Left renal cortex interstitium (tissue), 4 donors: Measurements from ENCODE around the gene CFAP91. TPM values are rescaled to one million over a fixed set of nuclear protein-coding genes. Genes with fewer than 3 reads are reported as not detected.
A peak's percentile ranks its signal among the peaks of the same experiment; 100 is the strongest.
"Not testable (repeated sequence)": the region's sequence is repeated elsewhere in the genome, so short reads cannot be mapped to it uniquely, and the experiment has no call there.

ENCODE experiments used
- DNase-seq, 4 donors: peaks; one replicate each; pipeline ENCODE4 v3.0.0-alpha.2; 2013; ENCODE audit warnings: low read depth in 4 of 4, low spot score in 2 of 4, missing footprints in 1 of 4
- polyA plus RNA-seq, 4 donors: library from polyadenylated mRNA; unstranded; fragments of 120-200 nt; gene quantifications; one replicate each; pipeline ENCODE4 v1.2.1, GENCODE V29; 2013; ENCODE audit not compliant: insufficient read length in 4 of 4

Gene CFAP91
- polyA plus RNA-seq, 4 donors = 15.3 to 37.4 (median 24.3) TPM

DNA sequence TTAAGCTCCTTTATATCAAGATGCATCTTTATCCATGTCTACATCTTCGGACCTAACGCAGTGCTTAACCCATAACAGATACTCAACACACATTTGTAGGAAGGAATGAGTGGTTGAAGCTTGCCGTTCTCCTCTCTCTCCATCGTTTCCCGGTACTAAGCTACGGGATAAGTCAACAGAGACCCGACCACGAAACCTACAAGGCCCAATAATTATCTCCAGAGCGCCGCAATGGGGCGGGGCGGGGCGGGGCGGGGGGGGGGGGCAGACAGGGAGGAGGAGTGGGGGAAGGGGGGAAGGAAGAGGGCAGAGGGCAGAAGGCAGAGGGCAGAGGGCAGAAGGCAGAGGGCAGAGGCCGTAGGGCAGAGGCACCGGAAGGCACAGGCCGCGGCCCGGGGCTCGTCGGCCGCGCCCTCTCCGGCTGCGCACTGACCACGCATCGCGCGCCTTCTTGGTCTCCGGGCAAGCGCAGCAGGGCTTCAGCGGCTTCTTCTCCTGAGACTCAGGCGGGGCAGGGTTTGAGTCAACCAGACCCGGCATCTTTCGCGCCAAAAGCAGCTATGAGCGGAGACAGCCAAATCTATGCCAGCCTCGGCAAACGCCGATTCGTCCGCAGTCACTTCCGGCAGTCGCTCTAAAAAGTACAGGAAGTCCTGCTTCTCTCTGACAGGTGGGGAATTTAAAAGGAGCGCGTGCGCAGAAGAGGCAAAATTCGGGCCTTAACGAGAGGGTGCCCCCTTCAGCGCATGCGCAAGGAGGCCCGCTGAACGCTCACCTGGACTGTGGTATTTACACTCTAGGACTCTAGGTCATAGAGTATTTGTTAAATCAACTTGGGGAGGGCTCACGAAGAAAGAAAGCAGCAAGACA lies 25.8 kb upstream of the CFAP91 start, which contains the start of gene COX17:
COX17 (minus strand) TSS at position 636 of the 870 bp plus-strand sequence; CDS start at position 540, 96 bp downstream.
- DNase-seq = peak; percentile 86 to 95 (median 88)

DNA sequence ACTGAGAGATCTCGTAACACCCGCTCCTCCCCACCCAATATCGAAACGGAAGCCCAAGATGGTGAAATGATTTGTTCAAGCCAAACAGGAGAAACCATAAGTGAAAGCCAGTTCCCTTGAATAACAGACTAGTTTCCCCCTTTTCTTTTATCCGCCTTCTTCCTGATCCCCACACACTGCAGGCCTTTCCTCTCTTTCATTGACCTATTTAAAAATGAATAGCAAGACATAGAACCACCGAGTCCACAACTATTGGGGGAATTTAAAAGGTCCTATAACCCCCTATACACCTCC lies 25.2 kb upstream of the CFAP91 start:
- DNase-seq = no peak

DNA sequence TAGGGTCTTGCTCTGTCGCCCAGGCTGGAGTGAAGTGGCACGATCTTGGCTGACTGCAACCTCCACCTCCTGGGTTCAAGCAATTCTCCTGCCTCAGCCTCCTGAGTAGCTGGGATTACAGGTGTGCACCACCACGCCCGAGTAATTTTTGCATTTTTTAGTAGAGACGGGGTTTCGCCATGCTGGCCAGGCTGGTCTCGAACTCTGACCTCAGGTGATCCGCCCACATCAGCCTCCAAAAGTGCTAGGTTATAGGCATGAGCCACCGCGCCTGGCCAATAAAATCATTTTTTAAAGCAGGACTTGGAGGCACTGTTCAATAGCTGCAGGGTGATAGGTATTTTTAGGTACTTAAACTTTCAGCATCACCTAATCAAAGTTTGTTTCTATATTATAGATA lies 24.6 kb upstream of the CFAP91 start:
- not testable (repeated sequence) for DNase-seq

DNA sequence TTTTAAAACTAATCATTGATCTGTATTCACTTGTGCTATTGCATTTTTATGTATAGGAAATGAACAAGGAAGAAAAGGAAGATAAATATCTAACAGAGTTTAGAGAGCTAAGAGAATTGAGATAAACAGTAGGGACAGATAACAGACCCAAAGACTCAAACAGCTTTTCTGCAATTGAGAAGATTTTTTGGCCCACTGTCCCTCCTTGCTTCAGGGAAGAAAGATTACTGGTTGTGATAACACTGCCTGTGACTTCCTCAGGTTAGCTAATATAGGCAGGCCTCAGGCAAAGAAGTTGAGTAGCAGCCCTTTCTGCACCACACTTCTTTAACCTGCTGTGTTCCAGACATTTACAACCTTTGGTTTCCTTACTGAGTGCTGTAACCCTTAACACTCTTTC lies 22.9 kb upstream of the CFAP91 start:
- no peak for DNase-seq

DNA sequence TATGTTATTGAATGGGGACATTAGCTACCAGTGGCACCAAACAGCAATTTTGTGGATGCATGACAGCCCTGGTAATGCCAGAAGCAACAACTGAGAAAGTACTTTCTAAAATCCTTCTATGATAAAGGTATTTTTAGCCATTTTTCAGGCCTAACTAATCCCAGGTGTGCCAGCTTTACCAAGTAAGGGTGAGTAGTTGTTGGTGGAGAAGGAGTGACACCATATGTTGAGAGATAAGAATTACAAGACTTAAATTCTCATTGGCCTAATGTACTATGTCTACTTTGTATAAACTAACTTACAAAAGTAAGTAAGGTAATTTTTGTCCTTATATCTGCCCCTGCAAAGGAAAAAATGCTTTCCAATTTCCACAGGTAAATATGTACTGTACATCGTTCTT lies 21.5 kb upstream of the CFAP91 start:
- no peak for DNase-seq

DNA sequence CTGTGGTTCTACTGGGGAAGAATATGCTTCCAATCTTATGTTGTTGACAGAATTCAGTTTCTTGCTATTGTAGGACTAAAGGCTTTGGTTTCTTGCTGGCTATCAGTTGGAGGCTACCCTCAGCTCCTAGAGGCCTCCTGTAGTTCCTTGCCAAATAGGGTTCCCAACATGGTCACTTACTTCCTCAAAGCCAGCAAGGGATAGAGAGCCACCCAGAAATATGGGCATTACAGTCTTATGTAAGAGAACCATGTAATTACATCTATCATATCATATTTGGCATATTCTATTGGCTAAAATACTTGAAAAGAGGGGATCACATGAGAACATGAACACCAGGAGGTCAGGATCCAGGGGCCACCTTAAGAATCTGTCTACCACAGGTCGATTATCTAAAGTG lies 19.4 kb upstream of the CFAP91 start:
- DNase-seq = no peak

DNA sequence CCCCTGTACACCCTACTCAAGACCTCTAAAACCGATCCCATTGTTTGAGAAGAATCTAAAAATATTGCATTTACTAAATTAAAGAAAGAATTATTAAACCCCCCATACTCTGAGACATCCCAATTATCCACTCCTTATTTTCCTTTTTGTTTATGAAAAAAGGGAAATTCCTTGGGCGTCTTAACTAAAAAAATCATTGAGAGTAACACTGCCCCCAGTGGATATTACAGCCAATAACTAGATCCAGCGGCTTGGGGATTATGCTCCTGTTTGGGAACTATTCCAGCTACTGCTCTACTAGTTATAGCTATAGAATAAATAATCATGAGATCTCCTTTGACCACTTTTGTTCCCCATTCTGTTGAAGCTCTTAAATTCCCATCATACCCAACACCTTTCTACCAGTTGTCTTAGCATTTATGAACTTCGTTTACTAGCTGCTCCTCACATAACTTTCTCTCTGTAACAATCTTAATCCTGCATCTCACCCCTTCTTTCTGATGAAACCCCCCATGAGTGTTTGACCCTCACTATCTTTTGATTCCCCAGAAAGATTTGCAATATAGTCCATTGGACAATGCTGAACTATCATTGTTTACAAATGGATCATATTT lies 12.7 kb upstream of the CFAP91 start:
- DNase-seq = no peak

DNA sequence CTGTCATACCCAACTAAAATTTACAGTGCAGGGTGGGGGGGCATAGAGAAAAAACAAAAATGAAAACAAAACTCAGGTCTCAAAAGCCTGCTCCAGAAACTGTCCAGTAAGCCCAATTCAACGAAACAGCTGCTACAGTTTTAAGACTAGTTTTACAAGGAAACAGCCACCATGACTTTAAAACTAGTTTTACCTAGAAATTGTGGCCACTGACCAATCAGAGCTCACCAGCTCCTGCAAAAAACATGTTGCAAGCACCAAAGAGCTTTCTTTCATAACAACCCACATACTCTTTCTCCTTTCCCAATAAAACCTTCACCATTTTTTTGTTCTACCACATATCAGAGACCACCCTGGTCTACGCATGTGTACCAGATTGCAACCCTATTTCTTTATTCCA lies 7.3 kb upstream of the CFAP91 start:
- no peak for DNase-seq

DNA sequence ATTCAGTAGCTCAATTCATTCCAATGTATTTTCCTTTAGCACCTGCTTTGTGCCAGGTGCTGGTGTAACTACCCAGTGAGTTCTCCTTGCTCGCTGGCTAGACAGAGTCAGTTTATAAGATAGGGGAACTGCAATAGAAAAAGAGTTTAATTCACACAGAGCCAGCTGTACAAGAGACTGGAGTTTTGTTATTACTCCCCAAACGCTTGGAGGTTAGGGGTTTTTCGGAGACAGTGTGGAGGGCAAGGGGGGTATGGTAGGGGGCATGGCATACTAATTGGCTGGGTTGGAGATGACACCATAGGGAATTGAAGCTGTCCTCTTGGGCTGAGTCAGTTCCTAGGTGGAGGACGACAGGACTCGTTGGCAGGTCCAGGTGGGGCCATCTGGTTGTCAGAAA lies 5.4 kb upstream of the CFAP91 start:
- DNase-seq = no peak

DNA sequence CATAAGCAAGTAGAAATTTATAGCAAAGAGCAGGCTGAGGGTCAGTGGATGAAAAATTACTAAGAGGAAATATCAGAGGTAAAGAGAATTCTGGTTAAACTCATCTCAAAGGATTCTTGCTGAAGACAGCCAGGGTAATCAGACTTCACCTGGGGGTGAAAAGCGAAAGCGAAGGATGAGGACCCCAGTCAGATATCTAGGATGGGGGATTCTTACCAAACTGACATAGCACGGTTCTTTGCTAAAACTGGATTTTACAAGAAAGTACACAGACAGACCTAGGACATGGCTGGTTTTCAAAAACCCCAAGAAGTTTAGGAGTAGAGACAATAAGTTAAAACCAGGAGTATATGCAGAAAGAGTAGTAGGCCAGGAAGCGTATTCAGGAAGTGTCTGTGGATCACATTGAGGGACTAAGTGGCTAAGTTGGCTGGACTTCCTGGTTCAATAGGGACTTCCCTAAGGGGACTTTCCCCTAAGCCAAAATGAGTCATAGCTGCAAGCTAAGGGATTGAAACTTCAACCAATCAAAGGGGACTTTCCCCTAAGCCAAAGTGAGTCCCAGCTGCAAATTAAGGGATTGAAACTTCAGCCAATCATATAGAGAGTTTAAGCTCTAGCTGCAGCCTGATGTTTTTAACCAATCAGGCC lies 2.4 kb upstream of the CFAP91 start:
- no peak for DNase-seq

DNA sequence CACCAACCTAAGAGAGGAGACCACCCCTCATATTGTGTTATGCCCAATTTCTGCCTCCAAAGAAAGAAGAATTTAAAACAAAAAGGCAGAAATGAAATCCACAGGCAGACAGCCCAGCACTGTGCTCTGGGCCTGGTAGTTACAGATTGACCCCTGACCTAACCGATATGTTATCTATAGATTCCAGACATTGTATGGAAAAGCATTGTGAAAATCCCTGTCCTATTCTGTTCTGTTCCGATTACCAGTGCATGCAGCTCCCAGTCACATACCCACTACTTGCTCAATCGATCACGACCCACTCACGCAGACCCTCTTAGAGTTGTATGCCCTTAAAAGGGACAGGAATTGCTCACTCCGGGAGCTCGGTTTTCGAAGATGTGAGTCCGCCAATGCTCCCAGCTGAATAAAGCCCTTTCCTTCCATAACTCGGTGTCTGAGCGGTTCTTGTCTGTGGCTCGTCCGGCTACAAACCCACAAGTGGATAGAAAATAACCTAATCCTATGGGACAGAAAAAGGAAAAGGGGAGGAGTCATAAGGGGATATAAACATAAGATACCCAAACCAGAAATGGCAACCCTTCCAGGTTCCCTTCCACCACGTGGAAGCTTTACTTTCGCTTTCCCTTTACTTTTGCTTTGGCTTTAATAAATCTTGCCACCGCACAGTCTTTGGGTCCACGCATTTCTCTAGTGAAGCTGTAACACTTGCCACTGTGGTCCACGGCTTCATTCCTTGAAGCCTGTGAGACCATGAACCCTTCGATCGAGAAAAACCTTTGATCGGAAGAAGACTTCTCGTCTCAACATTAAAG lies 1.7 kb upstream of the CFAP91 start:
- no peak for DNase-seq

DNA sequence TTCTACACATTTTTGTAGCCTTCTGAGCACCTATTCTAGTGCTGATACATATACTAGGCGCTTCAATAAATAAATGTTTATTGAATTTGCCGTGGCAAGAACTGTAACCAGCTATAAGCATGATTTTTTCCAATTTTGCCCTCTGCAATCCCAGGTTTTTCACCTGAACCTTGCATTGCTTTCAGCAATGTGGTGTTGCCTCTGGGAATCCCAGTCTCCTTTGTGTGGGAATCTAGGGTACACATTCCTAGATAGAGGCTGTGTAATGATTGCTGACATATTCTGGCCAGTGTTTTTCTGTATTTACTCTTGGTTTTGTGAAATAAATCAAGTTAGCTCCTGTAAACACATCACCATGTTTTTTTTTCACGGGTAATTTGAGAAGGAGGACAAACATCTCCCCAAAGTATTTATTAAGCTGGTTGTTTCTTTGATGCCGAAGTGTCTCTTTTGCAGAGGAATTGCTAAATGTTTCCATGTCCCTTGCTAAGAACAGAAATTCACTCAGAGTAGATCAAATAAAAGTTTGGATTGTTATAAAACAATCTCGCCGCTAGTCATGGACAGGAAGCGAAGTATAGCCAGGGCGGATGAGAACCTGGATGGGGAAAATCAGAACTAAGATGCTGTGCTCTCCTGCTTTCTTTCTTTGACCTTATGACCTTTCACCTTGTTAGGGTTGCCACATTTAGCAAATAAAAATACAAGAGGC lies 1.2 kb downstream of the CFAP91 start:
- peak in 3 of 4 donors; percentile 13 to 50 (median 16) for DNase-seq

DNA sequence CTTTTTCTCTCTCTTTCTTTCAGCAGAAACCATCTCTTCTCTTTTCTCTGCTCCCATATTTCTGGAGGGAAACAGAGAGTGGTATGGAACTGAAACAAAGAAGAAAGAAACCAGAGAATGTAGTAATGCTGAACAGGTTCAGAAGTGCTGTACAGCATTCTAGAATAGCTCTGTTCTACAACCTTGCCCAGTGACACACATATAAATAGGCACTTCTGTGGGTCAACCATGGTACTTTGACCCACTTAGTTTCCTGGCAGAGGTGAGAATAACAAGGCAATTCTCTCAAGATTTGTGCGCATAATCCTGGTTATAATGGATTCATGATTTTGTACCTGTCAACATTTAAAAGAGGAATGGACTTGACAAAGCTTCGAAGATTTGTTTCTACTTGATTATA lies 12.3 kb downstream of the CFAP91 start:
- no peak for DNase-seq

DNA sequence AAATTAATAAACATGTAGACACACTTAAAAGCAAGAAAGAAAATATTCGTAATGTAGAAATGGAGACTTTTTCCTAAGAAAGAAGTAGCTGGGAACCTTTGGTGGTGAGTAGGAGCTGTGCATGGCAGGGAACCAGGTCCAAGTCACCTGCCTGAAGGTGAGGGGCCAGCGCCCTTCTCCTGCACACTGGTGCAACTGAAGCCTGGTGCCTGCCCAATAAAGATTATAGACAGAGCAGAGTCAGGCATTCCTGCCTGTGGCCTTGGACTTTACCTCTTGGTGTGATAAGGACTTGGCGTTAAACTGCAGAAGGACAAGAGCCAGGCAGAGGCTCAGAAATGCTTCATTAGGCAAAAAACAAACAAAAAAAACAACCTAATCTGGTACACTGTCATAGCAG lies 14.2 kb downstream of the CFAP91 start:
- no peak for DNase-seq

DNA sequence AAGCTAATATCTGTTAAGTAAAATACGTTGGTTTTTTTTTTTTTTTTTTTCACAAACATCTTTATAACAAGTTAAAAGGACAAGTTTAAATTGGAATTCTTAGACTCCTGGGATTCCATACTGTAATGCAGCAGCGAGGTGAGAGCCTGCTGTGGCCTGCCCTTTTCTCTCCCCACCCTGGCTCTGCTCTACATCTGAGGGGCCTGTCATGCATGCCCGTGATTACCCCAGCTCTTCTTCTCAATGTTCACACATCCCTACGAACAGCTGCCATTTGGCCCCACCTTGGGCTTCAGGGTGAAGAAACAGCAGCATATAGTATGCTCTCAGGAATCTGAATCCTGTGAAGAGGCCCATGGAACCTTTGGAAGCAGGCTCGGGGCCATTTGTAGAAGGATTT lies 14.7 kb downstream of the CFAP91 start:
- no peak for DNase-seq

DNA sequence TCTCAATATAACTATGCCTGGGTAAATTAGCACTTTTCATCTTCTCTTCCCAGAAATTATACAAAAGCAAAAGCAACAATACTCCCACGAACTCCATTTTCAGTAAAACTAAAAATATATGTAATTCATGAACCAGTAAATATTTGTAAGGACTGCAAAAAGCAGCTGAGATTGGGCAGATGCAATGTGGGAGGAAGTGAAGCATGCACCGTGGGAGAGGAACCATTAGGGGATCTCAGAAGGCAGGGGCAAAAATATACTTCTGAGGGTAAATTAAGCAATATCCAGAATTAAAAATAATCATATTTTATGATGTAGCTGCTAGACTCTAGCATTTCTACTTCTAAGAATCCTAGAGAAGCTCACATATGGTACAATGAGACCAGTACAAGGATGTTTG lies 20.2 kb downstream of the CFAP91 start:
- no peak for DNase-seq

DNA sequence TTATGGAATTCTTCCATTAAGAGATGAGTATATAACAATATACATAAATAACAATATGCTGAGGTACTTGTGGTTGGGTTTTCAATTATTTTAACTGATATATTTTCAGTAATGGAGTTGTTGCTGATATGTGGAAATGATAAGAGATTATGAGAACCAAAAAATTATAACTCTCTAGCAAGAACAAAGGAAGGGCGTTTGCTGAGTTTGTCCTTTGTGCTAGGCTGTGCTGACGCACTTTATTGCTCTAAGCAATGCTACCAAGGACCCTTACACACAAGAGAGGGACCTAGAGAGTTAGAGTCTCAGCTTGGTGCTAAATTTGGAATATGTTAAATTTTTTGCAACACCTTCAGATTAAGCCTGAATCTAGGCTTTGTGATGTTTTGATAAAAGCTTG lies 24.1 kb downstream of the CFAP91 start:
- DNase-seq = no peak

DNA sequence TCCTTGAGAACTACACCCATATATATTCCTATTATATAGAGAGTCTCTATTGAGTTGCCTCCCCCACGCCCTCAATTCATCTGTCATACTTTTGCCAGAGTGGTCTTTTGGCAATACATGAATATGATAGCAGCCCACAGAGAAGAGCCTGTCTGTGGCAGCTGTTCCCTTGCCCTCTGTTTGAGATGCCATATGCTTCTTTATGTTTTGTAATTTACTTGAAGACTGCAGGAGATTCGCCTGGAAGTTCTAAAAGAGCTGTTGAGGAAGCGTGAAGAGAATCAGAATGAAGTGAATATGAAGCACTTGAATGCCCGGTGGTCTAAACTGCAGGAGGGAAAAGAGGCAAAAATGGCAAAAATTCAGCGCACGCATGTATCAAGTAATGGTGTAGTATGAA lies 27.2 kb downstream of the CFAP91 start:
- no peak for DNase-seq

DNA sequence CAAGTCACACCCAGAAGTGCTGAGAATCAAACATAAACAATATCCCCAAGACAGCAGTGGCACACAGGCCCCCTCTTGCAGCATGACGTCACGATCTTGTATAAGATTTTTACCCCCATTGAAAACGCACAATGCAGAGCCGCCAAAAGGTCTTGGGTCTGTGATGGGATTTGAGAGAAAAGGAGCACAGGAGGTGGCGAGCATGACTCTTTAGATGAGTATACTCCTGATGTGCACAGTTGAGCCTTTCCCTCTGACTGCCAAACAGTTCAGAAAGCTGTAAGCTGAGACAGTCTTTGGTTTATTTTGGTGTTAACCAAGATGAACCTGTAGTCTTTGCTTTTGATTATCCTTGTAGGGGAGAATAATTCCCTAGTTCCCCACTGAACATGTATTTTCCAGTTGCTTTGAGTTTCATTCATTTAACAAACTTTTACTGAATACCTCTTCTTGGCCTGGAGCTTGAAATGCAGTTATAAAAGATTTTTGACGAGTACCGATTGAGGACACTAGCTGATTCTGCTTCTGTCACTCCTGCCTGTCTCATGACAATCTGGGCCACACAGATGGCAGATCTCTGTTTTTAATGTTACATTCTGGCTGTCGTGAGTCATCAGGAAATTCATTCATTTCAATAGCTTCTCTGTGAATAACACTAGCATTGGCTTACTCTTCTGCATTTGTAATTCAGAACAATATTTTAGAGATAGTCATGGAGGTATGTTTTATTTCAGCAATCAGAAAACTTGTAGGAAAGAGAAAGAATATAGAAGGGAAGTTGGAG lies 28.9 kb downstream of the CFAP91 start:
- DNase-seq = no peak

DNA sequence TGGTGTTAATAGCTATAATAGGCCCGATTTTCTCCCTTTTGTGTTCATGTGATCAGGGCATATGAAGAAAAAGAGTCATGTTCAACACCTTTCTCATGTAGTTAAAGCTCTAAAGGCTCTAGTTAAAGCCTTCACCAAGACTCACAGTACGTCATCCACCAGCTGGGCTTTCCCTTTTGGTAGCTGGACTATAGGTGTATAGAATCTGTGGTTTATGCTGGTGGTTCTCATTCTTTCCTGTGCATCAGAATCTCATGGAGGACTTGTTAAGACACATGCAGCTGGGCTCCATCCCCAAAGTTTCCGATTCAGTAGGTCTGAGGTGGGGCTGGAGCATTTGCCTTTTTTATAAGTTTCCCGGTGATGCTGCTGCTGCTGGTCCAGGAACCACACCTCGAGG lies 31.0 kb downstream of the CFAP91 start:
- DNase-seq = no peak
